ENCODE results near the gene FOSL1.

Gene FOSL1

GRCh38 chr11:65919141-65919572, 19.0 kb upstream of the FOSL1 start, which contains the start of gene DRAP1:
DRAP1 (plus strand) TSS chr11:65919426; CDS start chr11:65919502, 76 bp downstream.
- peak within 1 kb of the TSS; percentile 96 for H3K4me2 ChIP-seq (ENCODE audit: low read length)
- H3K4me1 ChIP-seq = no peaks in the 10 kb centered on the region
- peak within 1 kb of the TSS; percentile 86 for H3K4me3 ChIP-seq (ENCODE audit: low read depth, low read length)
- no peak for TF ChIP-seq CTCF (IDR thresholded peaks at IDR 0.05)
- no peaks in the 10 kb centered on the region for H3K9me3 ChIP-seq (ENCODE audit: control insufficient read depth, low read length)
- peaks cover 2% of the 10 kb centered on the region for H3K79me2 ChIP-seq
- H3K9ac ChIP-seq = peak within 1 kb of the TSS; percentile 84
- no peaks in the 10 kb centered on the region for H3K27me3 ChIP-seq (ENCODE audit: control insufficient read depth, insufficient read depth, low read length)
- no peaks in the 10 kb centered on the region for H3K36me3 ChIP-seq (ENCODE audit: control insufficient read depth, insufficient read depth, low read length)
- H3K27ac ChIP-seq = peak within 1 kb of the TSS; percentile 74
- peak within 1 kb of the TSS; percentile 85 for H2AFZ ChIP-seq

DNA sequence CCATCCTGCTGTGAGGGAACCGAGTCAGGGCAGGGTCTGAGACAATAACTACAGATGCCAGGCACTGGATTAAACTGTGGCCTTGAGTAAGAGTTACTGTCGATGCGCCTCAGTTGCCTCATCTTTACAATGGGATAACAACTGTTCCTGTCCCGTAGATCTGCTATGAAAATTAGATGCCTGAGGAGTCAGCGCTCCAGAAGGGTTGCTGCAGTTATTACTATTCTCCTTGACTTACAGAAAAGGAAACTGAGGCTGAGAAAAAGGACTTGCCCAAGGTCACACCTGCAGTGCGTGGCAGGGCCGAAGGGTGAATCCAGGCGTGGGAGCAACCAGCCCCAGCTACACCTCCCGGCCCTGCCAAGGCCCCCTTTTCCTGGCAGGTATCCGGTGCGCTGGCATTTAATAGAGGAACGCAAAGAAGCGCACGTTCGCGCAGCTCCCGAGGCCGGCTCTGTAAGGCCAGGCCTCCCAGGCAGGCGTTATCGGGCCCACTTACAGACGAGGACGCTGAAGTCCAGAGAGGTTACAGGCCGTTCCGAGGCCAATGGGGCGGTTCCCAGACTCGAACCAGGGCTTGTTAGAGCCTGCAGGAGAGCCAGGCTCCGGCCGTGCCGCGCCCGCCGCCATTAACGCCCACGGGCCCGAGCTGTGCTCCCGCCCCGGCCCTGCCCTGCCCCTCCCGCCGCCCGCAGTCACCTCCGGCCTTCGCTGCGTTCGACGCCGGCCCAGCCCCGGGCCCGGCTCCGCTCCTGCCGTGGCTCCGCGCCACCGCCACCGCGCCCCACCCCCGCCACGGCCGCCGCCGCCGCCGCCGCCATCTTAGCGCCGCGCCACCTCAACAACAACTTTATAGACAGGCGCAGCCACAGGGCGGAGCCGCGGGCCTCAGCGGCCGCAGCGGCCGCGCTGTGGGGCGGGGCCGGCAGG, 18.3 kb upstream of the FOSL1 start, which contains the start of gene C11orf68:
C11orf68 (minus strand) TSS at position 852 of the 930 bp plus-strand sequence; CDS start at position 821, 31 bp downstream.
- TF ChIP-seq CTCF (IDR thresholded peaks at IDR 0.05) = no peak
- Histone ChIP-seq H3K27me3 (ENCODE audit: control insufficient read depth, insufficient read depth, low read length) (no peaks in the 10 kb centered on the region), H2AFZ (peak within 1 kb of the TSS; percentile 85), H3K4me1 (no peaks in the 10 kb centered on the region), H3K27ac (peak within 1 kb of the TSS; percentile 74), H3K4me2 (ENCODE audit: low read length) (peak within 1 kb of the TSS; percentile 96), H3K9me3 (ENCODE audit: control insufficient read depth, low read length) (no peaks in the 10 kb centered on the region), H3K79me2 (peaks cover 2% of the 10 kb centered on the region), H3K4me3 (ENCODE audit: low read depth, low read length) (peak within 1 kb of the TSS; percentile 86), H3K36me3 (ENCODE audit: control insufficient read depth, insufficient read depth, low read length) (no peaks in the 10 kb centered on the region), H3K9ac (peak within 1 kb of the TSS; percentile 84)

- no peaks in the 10 kb centered on the region for H3K4me1 ChIP-seq
- no peak for TF ChIP-seq CTCF (IDR thresholded peaks at IDR 0.05)
Measured at GRCh38 chr11:65917434-65918210, 17.4 kb upstream of the FOSL1 start.

DNA sequence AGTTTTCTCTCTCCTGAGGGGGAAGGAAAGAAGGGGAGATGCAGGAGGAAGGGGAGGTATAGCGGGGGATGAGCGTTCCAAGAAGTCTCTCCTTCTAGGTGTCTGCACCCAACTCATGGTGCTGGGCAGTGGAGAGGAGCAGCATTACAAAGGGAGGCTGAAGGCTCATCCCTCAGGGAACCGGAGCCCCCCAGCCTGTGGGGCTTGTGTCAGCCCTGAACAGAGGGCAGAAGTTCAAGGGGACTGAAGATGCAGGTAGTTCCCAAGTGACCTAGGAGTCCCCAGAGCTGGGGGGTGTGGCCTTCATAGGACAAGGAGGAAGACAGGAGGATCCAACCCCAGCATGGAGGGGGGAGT, 16.9 kb upstream of the FOSL1 start:
- H3K27ac ChIP-seq = no peak overlapping the region

More at GRCh38 chr11:65917434-65918210, 17.4 kb upstream of the FOSL1 start:
- Histone ChIP-seq H3K79me2 (peaks cover 2% of the 10 kb centered on the region), H3K4me2 (ENCODE audit: low read length) (peak overlapping the region; percentile 96), H3K36me3 (ENCODE audit: control insufficient read depth, insufficient read depth, low read length) (no peaks in the 10 kb centered on the region), H3K9me3 (ENCODE audit: control insufficient read depth, low read length) (no peaks in the 10 kb centered on the region), H3K27me3 (ENCODE audit: control insufficient read depth, insufficient read depth, low read length) (no peaks in the 10 kb centered on the region), H2AFZ (no peak overlapping the region), H3K27ac (no peak overlapping the region), H3K4me3 (ENCODE audit: low read depth, low read length) (peak overlapping the region; percentile 86), H3K9ac (no peak overlapping the region)

More for the DNA sequence above, 16.9 kb upstream of the FOSL1 start:
- Histone ChIP-seq H3K27me3 (ENCODE audit: control insufficient read depth, insufficient read depth, low read length) (no peaks in the 10 kb centered on the region), H3K9ac (no peak overlapping the region), H2AFZ (no peak overlapping the region), H3K9me3 (ENCODE audit: control insufficient read depth, low read length) (no peaks in the 10 kb centered on the region), H3K4me2 (ENCODE audit: low read length) (no peak overlapping the region), H3K4me3 (ENCODE audit: low read depth, low read length) (no peak overlapping the region), H3K36me3 (ENCODE audit: control insufficient read depth, insufficient read depth, low read length) (no peaks in the 10 kb centered on the region), H3K79me2 (peaks cover 2% of the 10 kb centered on the region), H3K4me1 (no peaks in the 10 kb centered on the region)
- no peak for TF ChIP-seq CTCF (IDR thresholded peaks at IDR 0.05)
